Esophagus muscularis mucosa (tissue), 4 donors: ENCODE data around the gene ST7.

ENCODE experiments used
- EP300 ChIP-seq: sonication (generic); formaldehyde crosslinking; IDR thresholded peaks from one replicate; pipeline ENCODE4 v1.6.1; 2017; ENCODE audit warnings: antibody characterized with exemption
- POLR2A ChIP-seq: fragments of 450-650 bp; IDR thresholded peaks from one replicate; pipeline ENCODE4 v1.6.1; 2017; ENCODE audit warnings: antibody characterized with exemption, moderate library complexity, mild to moderate bottlenecking, low read depth
- POLR2AphosphoS5 ChIP-seq, 2 donors: sonication (generic); formaldehyde crosslinking; IDR thresholded peaks; one replicate each; pipeline ENCODE4 v1.6.1; 2017; ENCODE audit warnings: antibody characterized with exemption in 2 of 2
- TF ChIP-seq, protein P1 (sequence below), 3 experiments: fragments of 200-600 bp in 2 of 3; fragments of 450-650 bp in 1 of 3; sonication (generic) in 2 of 3; IDR thresholded peaks; one replicate each; pipeline ENCODE4 v1.5.1; 2017 to 2019; ENCODE audit warnings: antibody characterized with exemption in 3 of 3, mild to moderate bottlenecking in 2 of 3, moderate library complexity in 1 of 3

DNA sequence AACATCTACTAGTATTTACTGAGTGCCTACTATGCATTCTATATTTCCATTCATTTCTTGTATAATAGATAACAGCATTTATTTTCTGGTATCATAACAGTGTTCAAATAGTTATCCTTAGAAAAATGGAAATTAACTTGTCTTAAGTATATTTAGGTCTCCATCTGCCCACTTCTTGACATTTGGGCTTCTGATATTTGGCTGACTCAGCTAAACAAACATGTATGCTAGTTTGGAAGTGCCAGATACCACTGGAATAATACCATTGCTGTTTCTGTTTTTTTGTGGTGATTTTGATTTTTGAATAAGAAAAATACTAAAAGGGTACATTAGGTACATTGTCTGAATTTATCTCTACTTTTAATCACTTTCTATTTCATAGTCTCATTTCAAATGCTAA is 169.2 kb downstream of the ST7 start:
- TF ChIP-seq, protein P1, sequence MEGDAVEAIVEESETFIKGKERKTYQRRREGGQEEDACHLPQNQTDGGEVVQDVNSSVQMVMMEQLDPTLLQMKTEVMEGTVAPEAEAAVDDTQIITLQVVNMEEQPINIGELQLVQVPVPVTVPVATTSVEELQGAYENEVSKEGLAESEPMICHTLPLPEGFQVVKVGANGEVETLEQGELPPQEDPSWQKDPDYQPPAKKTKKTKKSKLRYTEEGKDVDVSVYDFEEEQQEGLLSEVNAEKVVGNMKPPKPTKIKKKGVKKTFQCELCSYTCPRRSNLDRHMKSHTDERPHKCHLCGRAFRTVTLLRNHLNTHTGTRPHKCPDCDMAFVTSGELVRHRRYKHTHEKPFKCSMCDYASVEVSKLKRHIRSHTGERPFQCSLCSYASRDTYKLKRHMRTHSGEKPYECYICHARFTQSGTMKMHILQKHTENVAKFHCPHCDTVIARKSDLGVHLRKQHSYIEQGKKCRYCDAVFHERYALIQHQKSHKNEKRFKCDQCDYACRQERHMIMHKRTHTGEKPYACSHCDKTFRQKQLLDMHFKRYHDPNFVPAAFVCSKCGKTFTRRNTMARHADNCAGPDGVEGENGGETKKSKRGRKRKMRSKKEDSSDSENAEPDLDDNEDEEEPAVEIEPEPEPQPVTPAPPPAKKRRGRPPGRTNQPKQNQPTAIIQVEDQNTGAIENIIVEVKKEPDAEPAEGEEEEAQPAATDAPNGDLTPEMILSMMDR (IDR thresholded peaks at IDR 0.05): no peak
- TF ChIP-seq POLR2A (no peak), EP300 (no peak), POLR2AphosphoS5 (IDR thresholded peaks at IDR 0.05) (no peak)
